ENCODE data around the gene TTC1.

Gene TTC1

DNA sequence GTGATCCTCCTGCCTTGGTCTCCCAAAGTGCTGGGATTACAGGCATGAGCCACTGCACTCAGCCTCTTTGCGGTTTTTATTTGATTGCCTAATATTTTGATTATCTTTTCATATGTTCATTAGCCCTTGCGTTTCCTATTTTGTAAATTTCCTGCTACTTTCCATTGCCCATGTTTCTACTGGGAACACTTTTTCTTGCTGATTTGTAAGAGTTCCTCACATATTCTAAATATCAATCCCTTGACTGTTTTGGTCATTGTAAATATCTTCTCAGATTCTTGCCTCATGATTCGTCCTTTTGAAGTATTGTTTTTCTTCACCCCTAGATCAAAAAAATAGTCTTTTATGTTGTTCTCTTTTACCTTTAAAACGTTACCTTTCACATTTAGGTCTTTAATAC lies 37.9 kb upstream of the TTC1 start:
- Histone ChIP-seq H3K36me3 (ENCODE audit: low read length) (no peaks in the 10 kb centered on the region), H4K20me1 (ENCODE audit: low read depth, low read length) (no peaks in the 10 kb centered on the region), H3F3A (ENCODE audit: insufficient read depth) (no peaks in the 10 kb centered on the region), H3K9ac (ENCODE audit: low read length) (no peak overlapping the region), H3K4me2 (ENCODE audit: low read depth, low read length, poor library complexity, severe bottlenecking) (no peak overlapping the region), H2AFZ (ENCODE audit: low read depth, low read length, severe bottlenecking) (no peak overlapping the region), H3K9me2 (replicated peaks; ENCODE audit: insufficient read depth, low read length) (no peaks in the 10 kb centered on the region), H3K27ac (ENCODE audit: low read depth, low read length) (no peak overlapping the region), H3K79me2 (ENCODE audit: insufficient read depth, low read length) (no peaks in the 10 kb centered on the region), H3K9me3 (ENCODE audit: insufficient read depth, low read length) (no peaks in the 10 kb centered on the region), H3K27me3 (ENCODE audit: low read length) (no peaks in the 10 kb centered on the region), H3K4me3 (ENCODE audit: insufficient read depth, low read length, poor library complexity, severe bottlenecking) (no peak overlapping the region)
- TF ChIP-seq EZH2phosphoT487 (conservative IDR thresholded peaks at IDR 0.05; ENCODE audit: low read length) = no peak
- TF ChIP-seq, protein P1, sequence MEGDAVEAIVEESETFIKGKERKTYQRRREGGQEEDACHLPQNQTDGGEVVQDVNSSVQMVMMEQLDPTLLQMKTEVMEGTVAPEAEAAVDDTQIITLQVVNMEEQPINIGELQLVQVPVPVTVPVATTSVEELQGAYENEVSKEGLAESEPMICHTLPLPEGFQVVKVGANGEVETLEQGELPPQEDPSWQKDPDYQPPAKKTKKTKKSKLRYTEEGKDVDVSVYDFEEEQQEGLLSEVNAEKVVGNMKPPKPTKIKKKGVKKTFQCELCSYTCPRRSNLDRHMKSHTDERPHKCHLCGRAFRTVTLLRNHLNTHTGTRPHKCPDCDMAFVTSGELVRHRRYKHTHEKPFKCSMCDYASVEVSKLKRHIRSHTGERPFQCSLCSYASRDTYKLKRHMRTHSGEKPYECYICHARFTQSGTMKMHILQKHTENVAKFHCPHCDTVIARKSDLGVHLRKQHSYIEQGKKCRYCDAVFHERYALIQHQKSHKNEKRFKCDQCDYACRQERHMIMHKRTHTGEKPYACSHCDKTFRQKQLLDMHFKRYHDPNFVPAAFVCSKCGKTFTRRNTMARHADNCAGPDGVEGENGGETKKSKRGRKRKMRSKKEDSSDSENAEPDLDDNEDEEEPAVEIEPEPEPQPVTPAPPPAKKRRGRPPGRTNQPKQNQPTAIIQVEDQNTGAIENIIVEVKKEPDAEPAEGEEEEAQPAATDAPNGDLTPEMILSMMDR (IDR thresholded peaks at IDR 0.05; ENCODE audit: insufficient read depth, low read length, poor library complexity, severe bottlenecking) = no peak

DNA sequence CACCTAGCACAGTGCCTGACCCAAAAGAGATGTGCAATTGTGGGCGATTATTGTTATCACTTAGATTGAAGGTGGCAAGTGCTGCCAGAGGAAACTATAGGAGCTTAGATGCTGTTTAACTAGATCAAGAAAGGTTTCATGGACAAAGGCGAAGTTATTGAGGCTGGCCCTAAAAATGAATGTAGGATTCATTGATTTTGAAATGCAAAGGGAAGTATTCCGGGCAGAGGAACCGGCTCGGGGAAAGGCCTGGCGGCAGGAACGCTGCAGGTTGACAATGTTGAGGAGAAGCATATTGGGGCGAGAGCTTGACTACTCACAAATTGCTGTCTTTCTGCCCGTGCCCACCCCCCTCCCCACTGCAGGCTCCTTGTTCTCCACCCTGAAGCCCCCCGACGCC lies 37.4 kb upstream of the TTC1 start:
- no peak for TF ChIP-seq EZH2phosphoT487 (conservative IDR thresholded peaks at IDR 0.05; ENCODE audit: low read length)
- TF ChIP-seq, protein P1 (IDR thresholded peaks at IDR 0.05; ENCODE audit: insufficient read depth, low read length, poor library complexity, severe bottlenecking) = no peak
- H3K9me3 ChIP-seq (ENCODE audit: insufficient read depth, low read length) = no peaks in the 10 kb centered on the region
- H3K27me3 ChIP-seq (ENCODE audit: low read length) = no peaks in the 10 kb centered on the region
- no peaks in the 10 kb centered on the region for H3F3A ChIP-seq (ENCODE audit: insufficient read depth)
- no peak overlapping the region for H2AFZ ChIP-seq (ENCODE audit: low read depth, low read length, severe bottlenecking)
- H3K4me2 ChIP-seq (ENCODE audit: low read depth, low read length, poor library complexity, severe bottlenecking) = no peak overlapping the region
- H3K27ac ChIP-seq (ENCODE audit: low read depth, low read length) = no peak overlapping the region
- no peak overlapping the region for H3K9ac ChIP-seq (ENCODE audit: low read length)
- no peaks in the 10 kb centered on the region for H3K9me2 ChIP-seq (replicated peaks; ENCODE audit: insufficient read depth, low read length)
- H3K4me3 ChIP-seq (ENCODE audit: insufficient read depth, low read length, poor library complexity, severe bottlenecking) = no peak overlapping the region
- no peaks in the 10 kb centered on the region for H3K36me3 ChIP-seq (ENCODE audit: low read length)
- no peaks in the 10 kb centered on the region for H4K20me1 ChIP-seq (ENCODE audit: low read depth, low read length)
- H3K79me2 ChIP-seq (ENCODE audit: insufficient read depth, low read length) = no peaks in the 10 kb centered on the region

DNA sequence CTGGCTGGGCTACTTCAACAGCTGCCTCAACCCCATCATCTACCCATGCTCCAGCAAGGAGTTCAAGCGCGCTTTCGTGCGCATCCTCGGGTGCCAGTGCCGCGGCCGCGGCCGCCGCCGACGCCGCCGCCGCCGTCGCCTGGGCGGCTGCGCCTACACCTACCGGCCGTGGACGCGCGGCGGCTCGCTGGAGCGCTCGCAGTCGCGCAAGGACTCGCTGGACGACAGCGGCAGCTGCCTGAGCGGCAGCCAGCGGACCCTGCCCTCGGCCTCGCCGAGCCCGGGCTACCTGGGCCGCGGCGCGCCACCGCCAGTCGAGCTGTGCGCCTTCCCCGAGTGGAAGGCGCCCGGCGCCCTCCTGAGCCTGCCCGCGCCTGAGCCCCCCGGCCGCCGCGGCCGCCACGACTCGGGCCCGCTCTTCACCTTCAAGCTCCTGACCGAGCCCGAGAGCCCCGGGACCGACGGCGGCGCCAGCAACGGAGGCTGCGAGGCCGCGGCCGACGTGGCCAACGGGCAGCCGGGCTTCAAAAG lies 36.9 kb upstream of the TTC1 start:
- Histone ChIP-seq H3K27me3 (ENCODE audit: low read length) (no peaks in the 10 kb centered on the region), H3K27ac (ENCODE audit: low read depth, low read length) (no peak overlapping the region), H4K20me1 (ENCODE audit: low read depth, low read length) (no peaks in the 10 kb centered on the region), H3K79me2 (ENCODE audit: insufficient read depth, low read length) (no peaks in the 10 kb centered on the region), H3K9ac (ENCODE audit: low read length) (no peak overlapping the region), H3K4me2 (ENCODE audit: low read depth, low read length, poor library complexity, severe bottlenecking) (no peak overlapping the region), H3K4me3 (ENCODE audit: insufficient read depth, low read length, poor library complexity, severe bottlenecking) (no peak overlapping the region), H3K9me3 (ENCODE audit: insufficient read depth, low read length) (no peaks in the 10 kb centered on the region), H3F3A (ENCODE audit: insufficient read depth) (no peaks in the 10 kb centered on the region), H3K36me3 (ENCODE audit: low read length) (no peaks in the 10 kb centered on the region), H2AFZ (ENCODE audit: low read depth, low read length, severe bottlenecking) (no peak overlapping the region), H3K9me2 (replicated peaks; ENCODE audit: insufficient read depth, low read length) (no peaks in the 10 kb centered on the region)
- TF ChIP-seq EZH2phosphoT487 (conservative IDR thresholded peaks at IDR 0.05; ENCODE audit: low read length) = no peak
- TF ChIP-seq, protein P1 (IDR thresholded peaks at IDR 0.05; ENCODE audit: insufficient read depth, low read length, poor library complexity, severe bottlenecking) = no peak
